NCI-H1105 (cell line): ENCODE data around the gene NPHP1.
"Not testable (repeated sequence)": the region's sequence is repeated elsewhere in the genome, so short reads cannot be mapped to it uniquely, and the experiment has no call there.

Source experiments
- DNase-seq: peaks from one replicate; lab custom pipeline; 2025; lab: John Stamatoyannopoulos, UW

Gene NPHP1

DNA sequence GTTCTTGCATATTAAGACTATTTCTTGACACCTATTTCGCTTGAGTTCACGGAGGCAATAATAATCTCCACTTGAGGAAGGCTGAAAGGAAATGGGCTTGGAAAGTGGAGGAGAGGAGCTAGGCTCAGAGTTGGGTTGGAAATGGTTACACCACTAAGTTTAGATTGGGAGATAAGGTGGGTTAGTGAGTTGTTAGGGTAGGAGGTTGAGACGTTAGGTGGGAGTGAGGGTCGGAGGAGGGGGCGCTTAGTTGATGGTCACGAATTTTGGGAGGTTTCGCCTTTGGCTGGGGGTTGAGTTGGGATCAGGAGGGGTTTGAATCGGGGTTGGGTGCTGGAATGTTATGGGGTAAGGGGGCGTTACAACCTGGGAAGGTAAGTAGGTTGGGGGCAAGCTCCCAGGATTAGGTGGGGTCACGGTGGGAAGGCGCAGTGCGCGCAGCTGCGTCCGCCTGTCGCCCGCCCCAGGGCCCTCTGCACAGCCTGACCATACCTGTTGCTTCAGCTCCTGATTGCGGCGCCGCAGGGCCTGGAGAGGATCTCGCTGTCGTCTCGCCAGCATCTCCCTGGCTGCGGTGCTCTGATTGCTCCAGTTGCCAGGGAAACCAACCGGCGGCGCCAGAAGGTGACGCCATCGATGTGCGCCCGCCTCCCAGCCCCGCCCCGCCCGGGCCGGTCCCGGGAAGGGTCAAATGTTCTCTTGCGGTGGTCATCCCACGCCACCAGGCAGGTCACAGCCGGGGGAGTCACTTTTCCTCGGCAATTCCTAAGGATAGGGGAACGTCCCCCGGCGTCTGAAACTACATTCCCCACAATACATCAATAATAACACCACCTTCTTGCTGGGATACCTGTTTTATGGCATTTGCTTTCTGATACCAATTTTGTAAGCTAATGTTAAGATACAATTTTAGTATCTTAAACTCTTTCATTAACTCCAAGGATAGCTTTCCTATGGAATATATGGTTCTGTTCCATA, at the start of gene NPHP1:
NPHP1 (minus strand) TSS at position 606 of the 978 bp plus-strand sequence; CDS start at position 561, 45 bp downstream.
- peak; percentile 77 for DNase-seq

DNA sequence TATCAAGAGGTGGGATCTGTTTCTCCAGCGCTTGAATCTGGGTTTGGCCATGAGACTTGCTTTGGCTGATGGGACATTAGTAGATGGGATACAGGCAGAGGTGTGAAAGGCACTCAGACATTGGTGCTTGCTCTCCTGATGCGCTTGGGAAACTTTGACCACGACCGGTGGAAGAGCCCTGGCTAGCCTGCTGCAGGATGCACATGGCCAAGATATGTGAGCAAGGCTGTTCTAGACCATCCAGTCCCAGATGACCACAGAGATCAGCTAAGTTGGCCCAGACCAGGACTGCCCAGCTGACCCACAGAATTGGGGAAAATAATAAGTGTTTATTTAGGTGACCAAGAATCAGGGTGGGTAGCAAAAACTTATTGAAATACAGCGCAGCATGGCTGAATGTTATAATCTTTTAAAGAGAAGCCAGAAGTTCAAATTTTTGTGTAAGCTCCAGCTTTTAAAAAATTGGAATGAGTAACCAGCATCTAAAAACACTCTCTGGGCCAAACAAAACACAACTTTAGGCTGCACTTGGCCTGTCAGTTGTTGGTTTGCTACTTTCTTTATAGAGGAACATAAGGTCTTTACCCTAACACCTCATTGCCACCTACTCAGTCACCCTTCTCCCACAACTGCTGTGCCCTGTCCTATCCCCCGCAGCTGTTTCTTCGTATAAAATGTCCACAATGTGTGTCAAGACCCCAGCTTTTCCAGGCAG, 43.4 kb upstream of the NPHP1 start:
- DNase-seq, result not testable (repeated sequence)

DNA sequence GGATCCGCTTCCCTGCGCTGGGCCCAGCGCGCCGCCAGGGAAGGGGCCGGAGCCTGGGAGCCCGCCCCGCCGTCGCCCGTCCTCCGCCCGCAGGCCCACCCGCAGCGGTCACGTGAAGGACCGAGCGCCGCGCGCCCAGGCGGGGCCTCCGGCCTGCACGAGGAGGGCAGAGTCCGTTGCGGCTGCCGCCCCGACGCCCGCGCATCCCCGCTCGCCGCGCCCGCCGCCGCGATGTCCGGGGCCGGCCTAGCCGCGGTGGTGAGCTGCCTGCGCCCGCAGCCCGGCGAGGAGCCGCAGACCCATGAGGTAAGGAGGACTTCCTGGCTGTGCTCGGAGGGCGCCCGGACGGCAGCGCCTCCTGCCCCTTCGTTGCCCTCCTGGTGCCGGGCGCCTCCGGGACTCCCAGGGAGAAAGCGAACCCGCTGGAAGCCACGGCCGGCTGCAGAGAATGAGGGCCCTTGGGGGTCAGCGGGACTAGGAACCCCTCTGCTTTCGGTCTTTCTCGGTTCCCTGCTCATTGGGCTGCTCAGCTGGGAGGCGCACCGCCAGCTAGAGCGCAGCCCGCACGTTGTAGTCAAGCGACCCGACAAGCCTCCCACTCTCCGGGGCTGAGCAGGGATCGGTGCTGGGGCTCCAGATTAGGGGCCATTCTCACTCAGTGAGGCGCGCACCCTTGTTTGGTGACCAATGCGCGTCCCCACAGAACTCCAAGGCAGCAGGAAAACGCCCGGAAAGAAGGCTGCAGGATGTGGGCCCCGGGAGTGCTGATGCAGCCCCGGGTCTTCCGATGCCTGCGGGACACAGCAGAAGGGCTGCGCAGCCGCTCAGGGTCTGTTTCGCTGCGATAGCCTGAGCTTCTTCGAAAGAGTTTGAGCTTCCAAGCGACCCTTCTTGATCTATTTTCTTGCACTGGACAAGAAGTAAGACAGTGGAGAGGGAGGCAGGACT, 40.9 kb upstream of the NPHP1 start:
- not testable (repeated sequence) for DNase-seq

DNA sequence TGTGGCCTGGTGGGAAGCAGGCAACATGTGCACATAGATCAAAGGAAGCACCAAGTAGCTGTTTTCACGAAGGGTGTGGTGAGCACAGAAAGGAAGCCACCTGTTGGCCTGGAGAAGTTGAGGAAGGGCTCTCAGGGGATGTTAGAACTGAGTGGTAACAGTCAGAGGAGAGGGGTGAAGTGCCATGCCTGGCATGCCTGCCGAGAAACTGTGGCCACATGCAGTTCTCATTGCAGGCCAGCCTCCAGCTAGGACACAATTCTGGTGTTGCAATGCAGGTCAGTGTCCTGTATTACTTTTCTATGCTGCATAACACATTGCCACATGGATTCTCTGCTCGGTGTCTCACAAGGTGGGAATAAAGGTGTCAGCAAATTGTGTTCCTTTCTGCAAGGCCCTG, 38.5 kb upstream of the NPHP1 start:
- DNase-seq, result not testable (repeated sequence)

DNA sequence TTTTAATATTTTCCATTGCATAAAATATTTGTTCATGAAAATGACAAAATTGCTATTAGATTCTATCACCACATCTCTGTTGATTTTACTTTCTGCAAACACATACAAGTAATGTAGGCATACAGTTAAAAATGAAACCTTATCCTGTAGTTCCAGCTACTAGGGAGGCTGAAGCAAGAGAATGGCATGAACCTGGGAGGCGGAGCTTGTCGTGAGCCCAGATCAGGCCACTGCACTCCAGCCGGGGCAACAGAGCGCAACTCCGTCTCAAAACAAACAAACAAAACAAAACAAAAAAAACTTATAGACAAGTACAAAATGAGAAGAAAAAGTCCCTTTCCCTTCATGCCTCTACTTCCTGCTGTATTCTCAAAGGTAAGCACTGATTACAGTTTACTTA, 29.7 kb upstream of the NPHP1 start:
- DNase-seq, result not testable (repeated sequence)

DNA sequence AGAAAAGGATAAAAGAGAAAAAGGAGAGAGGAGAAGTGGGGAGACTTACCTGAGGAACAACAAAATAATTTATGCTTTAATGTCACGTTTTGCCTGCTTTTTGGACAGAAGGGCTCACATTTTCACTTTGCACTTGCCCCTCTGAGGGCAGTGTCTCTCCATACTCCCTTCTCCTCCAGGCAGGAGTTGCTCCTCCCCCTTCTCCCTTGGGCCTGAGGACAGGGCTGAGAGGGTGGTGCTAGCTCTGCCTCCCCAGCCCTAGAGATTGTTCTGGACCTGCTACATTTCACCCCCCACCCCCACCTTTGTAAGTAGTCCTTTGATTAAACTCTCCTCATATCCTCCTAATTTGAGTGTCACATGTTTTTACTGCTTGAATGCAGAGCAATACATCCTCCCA, 25.1 kb upstream of the NPHP1 start:
- DNase-seq, result not testable (repeated sequence)

DNA sequence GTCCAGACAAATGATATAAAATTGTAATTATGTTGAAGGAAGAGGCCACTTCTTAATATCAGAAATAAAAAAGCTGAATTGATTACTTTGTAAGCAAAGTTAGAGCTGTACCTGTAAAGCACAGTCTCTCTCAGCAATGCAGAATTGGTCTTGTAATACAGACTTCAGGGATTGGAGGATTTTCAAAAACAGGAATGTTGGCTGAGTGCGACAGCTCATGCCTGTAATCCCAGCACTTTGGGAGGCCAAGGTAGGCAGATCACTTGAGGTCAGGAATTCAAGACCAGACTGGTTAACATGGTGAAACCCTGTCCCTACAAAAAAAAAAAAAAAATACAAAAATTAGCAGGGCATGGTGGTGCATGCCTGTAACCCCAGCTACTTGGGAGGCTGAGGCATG, 17.8 kb upstream of the NPHP1 start:
- DNase-seq, result not testable (repeated sequence)

DNA sequence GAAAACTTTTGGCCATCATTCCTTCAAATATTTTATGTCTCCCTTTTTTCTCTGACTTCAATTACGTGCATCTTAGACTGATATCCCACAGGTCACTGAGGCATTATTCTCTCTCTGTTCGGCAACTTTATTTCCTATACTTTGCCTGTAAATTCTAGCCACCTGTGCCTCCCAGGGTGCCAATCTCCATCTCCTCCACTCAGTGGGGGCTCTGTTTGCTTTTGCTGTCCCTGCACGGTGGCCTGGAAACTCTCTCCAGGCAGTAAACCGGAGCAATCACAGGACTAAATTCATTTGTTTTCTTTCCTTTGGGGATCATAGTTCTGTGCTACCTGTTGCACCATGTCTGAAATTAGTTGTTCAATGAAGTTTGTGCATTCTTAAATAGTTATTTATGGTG, 17.1 kb upstream of the NPHP1 start:
- no peak for DNase-seq

DNA sequence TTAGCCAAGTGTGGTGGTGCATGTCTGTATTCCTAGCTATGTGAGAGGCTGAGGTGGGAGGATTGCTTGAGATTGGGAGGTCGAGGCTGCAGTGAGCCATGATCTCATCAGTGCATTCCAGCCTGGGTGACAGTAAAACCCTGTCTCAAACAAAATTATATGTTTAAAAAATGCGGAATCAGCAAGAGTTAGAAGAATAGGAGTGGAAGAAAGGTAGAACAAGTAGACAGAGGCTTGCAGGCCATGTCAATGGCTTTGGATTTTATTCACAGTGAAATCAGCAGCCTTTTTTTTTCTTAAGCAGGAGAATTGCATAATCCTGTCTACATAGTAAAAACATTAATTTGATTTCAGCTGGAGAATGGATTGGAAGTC, 15.4 kb upstream of the NPHP1 start:
- DNase-seq, result no peak

DNA sequence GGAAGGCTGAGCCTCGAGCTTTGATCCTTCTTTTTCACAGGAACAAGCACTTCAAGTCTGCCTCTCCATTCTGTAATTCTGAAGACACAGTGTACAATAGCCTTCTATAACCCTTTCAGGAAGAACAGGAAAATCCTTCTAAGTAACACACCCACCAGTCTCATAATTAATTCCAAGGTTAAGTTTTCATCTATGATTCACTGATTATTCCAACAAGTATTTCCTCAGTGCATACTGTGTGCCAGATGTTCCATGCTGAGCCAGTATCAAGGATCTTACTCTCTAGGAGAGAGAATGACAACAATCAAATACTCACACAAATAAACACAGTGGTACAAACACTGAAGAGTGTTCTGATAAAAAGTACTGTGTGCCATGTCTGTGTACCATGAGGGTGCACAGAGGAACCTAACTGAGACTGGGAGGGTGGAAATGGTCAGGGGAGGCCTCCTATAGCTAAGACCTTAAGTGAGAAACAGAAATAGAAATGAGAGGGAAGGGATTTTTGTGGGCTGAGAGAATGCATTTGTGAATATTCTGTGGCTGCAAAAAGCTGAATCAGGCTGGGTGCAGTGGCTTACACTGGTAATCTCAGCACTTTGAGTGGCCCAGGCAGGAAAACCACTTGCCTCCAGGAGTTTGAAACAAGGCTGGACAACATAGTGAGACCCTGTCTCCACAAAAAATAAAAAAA, 14.8 kb upstream of the NPHP1 start:
- DNase-seq, result no peak

DNA sequence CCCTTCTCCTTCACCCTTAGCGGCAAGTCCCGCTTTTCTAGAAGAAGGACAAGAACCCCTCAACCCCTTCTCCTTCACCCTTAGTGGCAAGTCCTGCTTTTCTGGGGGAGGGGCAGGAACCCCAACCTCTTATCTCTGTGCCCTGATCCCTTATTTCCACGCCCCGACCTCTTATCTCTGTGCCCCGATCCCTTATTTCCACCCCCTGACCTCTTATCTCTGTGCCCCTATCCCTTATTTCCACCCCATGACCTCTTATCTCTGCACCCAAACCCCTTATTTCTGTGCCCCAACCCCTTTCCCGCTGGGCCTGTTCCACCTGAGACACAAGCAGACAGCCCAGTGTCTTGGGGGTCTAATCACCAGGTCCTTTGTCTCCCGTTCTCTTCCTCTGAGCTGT, 14.1 kb upstream of the NPHP1 start:
- not testable (repeated sequence) for DNase-seq

DNA sequence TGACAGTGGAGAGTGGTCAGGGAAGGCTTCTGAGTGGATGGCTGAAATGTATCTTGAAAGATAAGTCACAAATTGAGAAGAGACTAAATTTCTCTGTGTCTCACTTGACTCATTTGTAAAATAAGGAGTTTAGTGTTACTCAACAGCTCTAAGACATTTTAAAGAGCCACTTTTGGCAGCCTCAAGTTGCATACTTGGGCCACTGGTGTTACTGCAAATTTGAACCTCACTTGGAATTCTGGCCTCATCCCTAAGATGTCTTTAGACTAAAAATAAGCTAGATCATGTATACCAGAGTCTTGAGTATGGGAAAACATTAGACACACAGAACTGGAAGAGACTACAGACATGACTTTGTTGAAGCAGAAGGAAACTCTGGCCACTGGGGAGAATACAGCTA, 12.0 kb upstream of the NPHP1 start:
- no peak for DNase-seq

DNA sequence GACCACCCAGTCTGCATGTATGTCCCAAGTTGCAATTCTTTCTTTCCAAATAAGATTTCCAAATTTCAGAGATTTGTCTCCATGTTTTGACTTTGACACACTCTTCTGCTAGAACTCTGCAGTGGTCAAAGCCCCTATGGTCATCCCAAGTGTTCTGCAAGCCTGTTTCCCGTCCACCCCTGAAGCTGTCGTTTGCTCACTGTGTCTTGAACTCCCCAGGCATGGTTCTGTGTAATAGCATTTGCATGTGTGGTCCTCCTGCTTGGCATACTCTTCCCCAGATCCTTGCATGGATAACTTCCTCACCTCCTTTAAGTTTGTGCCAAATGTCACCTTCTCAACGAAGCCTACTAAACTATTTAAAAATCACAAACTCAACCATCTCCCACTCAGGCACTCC, 11.4 kb upstream of the NPHP1 start:
- DNase-seq, result no peak

DNA sequence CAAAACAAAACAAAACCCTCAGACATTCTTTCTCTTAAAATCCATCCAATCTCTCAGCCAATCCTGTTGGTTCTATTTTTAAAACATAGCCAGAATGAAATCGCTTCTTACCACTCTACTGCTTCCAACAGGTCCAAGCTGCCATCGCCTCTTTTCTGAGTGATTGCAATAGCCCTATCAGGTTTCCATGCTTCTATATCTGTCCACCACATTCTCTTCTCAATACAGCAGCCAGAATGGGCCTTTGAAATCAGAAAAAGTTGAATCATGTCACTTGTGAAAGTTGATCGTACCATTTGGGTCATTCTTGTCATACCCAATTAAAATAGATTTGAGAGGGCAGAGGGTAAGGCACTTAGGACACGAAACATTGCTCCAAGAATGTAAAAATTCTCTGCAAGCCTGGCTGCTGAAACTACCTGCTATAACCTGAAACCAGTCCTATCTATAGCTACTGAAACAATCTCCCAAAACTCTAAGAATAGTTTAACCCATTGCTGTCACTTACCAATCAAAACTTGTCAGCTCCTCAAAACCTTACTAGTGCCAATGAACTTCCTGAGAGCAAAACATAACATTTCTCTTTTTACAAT, 10.8 kb upstream of the NPHP1 start:
- DNase-seq, result no peak

DNA sequence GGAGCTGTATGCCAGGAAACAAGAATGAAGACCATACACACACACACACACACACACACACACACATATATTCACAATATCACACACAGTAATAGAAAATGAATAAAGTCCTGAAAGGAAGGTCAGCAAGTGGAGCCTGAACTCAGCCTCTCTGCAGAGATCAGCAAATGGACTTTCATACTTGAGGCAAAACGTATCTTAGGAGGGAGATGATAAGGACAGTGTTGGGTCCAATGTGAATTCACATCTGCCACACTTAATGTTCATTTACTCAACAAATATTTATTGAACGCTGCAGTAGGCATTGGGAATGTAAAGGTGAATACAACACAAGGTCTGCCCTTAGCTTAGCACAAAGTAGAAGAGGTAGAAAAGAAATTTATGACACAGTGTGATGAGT, 10.3 kb upstream of the NPHP1 start:
- DNase-seq, result no peak

DNA sequence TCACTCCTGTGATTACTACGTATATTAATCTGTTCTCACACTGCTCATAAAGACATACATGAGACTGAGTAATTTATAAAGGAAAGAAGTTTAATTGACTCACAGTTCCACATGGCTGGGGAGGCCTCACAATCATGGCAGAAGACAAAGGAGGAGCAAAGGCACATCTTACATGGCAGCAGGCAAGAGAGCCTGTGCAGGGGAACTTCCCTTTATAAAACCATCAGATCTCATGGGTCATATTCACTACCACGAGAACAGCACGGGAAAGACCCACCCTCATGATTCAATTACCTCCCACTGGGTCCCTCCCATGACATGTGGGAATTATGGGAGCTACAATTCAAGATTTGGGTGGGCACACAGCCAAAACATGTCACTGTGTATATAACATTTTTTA, 8.7 kb upstream of the NPHP1 start:
- not testable (repeated sequence) for DNase-seq

DNA sequence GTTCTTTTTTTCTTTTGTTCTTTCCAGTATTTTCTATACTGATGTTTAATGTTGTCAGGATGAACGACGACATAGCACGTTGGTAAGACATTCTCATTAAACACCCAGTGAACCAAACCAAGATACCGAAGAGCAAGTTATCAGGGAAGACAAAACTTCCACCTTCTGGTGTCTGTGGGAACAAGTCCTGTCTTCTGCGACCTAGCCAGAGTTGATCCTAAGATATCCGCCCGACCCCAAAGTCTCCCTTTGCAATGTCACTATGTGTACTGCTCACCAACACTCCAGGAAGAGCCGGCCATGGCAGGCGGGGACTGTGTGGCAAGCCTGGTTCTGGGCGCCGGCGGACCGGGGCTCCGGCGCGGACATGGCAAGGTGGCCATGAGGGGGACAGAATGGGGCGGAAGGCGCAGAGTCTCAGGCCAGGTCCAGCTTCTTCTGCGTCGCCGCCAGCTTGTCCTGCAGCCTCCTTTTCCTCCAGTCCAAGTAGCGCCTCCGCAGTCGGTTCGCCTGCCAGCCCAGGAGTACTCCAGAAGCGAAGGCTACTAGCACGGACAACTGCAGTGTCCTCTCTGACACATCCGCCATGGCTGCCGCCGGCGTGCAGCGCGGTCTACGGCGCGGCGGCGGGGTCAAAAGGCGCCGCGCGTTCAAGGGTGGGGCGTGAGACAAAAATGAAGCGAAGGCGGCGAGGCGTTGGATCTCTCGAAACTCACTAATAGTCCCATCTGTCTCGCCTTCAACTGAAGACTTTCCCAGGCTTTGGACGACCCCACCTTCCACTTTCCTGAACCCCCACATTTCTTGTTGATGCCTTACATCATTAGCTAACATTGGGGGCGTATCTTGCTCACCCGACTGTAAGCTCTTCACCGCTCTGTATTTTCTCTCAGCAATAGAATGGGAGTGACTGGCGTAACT, 7.4 kb upstream of the NPHP1 start, which contains the start of gene MTLN:
MTLN (minus strand) TSS at position 610 of the 921 bp plus-strand sequence; CDS start at position 588, 22 bp downstream.
- peak; percentile 49 for DNase-seq

DNA sequence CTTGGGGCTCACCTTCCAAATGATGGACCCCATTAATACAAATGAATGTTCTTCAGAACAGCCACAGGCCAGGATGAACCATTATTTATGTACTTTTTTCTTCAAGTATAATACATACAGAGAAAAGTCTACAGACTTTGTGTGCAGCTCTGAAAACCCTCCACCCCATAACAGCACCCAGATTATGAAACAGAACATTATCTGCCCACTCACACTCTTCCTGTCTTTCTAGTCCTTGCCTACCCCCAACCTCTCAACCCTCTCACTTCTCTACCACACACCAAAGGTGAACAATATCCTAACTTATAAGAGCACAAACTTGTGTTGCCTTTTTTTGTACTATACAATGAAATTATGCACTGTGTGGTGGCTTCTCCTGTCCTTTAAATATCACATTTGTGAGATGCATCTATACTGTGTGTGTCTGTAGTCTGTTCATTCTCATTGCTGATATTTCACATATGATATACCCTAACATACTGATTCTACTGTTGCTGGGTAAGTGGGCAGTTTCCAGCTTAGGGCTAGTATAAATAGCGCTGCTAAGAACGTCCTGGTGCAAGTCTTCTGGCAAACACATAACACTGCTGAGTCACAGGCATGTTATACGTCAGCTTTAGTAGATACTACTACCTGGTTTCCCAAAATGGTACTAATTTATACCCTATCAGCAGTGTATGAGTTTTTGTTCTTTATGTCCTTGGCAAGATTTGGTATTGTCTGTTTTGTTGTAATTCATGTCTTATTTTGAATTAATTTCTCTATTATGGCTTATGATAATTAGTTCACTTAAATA, 1.0 kb upstream of the NPHP1 start:
- no peak for DNase-seq

DNA sequence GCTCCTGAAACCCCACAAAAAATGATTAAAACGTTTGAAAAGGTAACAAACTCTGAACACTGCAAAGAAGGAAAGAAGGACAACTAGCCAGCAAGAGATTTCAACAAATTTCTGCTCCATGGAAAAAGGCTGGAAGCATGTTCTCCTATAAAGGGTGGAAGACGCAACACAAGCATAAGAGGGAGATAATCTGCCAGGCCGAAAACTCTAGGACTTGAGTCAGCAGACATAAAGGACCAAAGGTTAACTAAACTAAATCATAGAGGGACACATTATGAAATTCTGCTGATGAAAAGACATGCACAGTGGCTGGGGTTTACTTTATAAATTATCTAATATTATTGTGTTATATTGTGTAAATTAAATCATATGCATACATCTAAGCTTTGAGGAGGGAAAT, 6.8 kb downstream of the NPHP1 start:
- DNase-seq, result no peak
